Esophagus muscularis mucosa (tissue), 4 donors: ENCODE data around the gene CRTAP. TPM values are rescaled to one million over a fixed set of nuclear protein-coding genes. Genes with fewer than 3 reads are reported as not detected.
A peak's percentile ranks its signal among the peaks of the same experiment; 100 is the strongest.

Source experiments
- DNase-seq: peaks from one replicate; pipeline ENCODE4 v3.0.0-alpha.2; 2017; ENCODE audit errors: extremely low spot score
- H3K27ac ChIP-seq, 4 donors: fragments of 200-600 bp; sonication (generic); replicated peaks in 1 of 4; 1 replicate in 3 of 4; 2 replicates in 1 of 4; pipeline ENCODE4 v1.5.1; 2016 to 2019; ENCODE audit warnings: mild to moderate bottlenecking in 1 of 4
- H3K27me3 ChIP-seq, 4 donors: fragments of 200-600 bp; sonication (generic); one replicate each; pipeline versions ENCODE4 v1.5.1 to v1.6.0; 2016 to 2019
- H3K36me3 ChIP-seq, 4 donors: fragments of 200-600 bp; sonication (generic); one replicate each; pipeline ENCODE4 v1.5.1; 2016 to 2019
- H3K4me1 ChIP-seq, 4 donors: fragments of 200-600 bp; sonication (generic); one replicate each; pipeline ENCODE4 v1.5.1; 2016 to 2019
- H3K4me3 ChIP-seq, 4 donors: fragments of 200-600 bp; sonication (generic); 1 replicate in 2 of 4; 2 replicates in 2 of 4; pipeline ENCODE4 v1.5.1; 2016 to 2019; ENCODE audit warnings: mild to moderate bottlenecking in 4 of 4, moderate library complexity in 1 of 4
- H3K9me3 ChIP-seq, 4 donors: fragments of 200-600 bp; sonication (generic); 1 replicate in 3 of 4; 2 replicates in 1 of 4; pipeline ENCODE4 v1.5.1; 2016 to 2019
- EP300 ChIP-seq: sonication (generic); formaldehyde crosslinking; IDR thresholded peaks from one replicate; pipeline ENCODE4 v1.6.1; 2017; ENCODE audit warnings: antibody characterized with exemption
- POLR2A ChIP-seq: fragments of 450-650 bp; IDR thresholded peaks from one replicate; pipeline ENCODE4 v1.6.1; 2017; ENCODE audit warnings: antibody characterized with exemption, moderate library complexity, mild to moderate bottlenecking, low read depth
- POLR2AphosphoS5 ChIP-seq, 2 donors: sonication (generic); formaldehyde crosslinking; IDR thresholded peaks; one replicate each; pipeline ENCODE4 v1.6.1; 2017; ENCODE audit warnings: antibody characterized with exemption in 2 of 2
- WGBS: methylation state at CpG from one replicate; pipeline ENCODE4 v1.1.5; 2018; 5-methylcytosine and 5-hydroxymethylcytosine counted together
- intact Hi-C: fragments of 100-400 bp; cut with DNase I; formaldehyde crosslinking; loops from one replicate; pipeline ENCODE4 v1.15.1; 2023
- total RNA-seq, 4 donors: library from RNA; depleted of rRNA; stranded (reverse); fragments of >200 nt; gene quantifications; one replicate each; pipeline versions ENCODE4 v1.1.0 to v1.2.1, GENCODE V29; 2016
- TF ChIP-seq, protein P1 (sequence below), 3 experiments: fragments of 200-600 bp in 2 of 3; fragments of 450-650 bp in 1 of 3; sonication (generic) in 2 of 3; IDR thresholded peaks; one replicate each; pipeline ENCODE4 v1.5.1; 2017 to 2019; ENCODE audit warnings: antibody characterized with exemption in 3 of 3, mild to moderate bottlenecking in 2 of 3, moderate library complexity in 1 of 3

CRTAP gene
- total RNA-seq, 4 donors from 2014 or later: 187 to 282 (median 237) TPM

DNA sequence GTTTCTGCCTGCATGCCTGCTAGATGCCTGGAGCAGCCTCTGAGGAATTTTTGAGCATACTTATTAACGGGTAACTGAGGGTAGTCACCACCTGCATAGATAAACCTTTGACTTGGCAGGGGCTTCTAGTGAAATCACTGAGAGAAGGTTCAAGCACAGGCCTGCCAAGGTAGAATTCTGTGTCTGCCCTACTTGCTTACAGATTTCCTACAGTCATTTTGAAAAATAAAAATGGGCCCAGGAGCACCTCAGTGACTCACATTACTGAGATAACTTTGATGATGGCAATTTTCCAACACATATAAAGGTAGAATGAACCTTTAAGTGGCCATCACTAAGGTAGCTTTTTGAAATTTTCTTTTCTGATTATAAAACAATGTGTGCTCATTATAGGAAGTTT is 10.8 kb downstream of the CRTAP start:
- H3K27me3 ChIP-seq: no peaks in the 10 kb centered on the region
- no peaks in the 10 kb centered on the region for H3K9me3 ChIP-seq
- peaks cover 14 to 76% (median 70%) of the 10 kb centered on the region in 4 donors for H3K36me3 ChIP-seq
- H3K4me3 ChIP-seq: no peak overlapping the region
- WGBS: 76% methylated on average over 1 of the region's 1 CpG
- H3K4me1 ChIP-seq: peaks cover 0 to 4% (median 0%) of the 10 kb centered on the region in 4 donors
- intact Hi-C loops: no loop called here
- TF ChIP-seq, protein P1, sequence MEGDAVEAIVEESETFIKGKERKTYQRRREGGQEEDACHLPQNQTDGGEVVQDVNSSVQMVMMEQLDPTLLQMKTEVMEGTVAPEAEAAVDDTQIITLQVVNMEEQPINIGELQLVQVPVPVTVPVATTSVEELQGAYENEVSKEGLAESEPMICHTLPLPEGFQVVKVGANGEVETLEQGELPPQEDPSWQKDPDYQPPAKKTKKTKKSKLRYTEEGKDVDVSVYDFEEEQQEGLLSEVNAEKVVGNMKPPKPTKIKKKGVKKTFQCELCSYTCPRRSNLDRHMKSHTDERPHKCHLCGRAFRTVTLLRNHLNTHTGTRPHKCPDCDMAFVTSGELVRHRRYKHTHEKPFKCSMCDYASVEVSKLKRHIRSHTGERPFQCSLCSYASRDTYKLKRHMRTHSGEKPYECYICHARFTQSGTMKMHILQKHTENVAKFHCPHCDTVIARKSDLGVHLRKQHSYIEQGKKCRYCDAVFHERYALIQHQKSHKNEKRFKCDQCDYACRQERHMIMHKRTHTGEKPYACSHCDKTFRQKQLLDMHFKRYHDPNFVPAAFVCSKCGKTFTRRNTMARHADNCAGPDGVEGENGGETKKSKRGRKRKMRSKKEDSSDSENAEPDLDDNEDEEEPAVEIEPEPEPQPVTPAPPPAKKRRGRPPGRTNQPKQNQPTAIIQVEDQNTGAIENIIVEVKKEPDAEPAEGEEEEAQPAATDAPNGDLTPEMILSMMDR (IDR thresholded peaks at IDR 0.05): no peak
- TF ChIP-seq POLR2AphosphoS5 (IDR thresholded peaks at IDR 0.05): no peak
- TF ChIP-seq POLR2A: no peak
- TF ChIP-seq EP300: no peak
- no peak overlapping the region for H3K27ac ChIP-seq
- no peak for DNase-seq

DNA sequence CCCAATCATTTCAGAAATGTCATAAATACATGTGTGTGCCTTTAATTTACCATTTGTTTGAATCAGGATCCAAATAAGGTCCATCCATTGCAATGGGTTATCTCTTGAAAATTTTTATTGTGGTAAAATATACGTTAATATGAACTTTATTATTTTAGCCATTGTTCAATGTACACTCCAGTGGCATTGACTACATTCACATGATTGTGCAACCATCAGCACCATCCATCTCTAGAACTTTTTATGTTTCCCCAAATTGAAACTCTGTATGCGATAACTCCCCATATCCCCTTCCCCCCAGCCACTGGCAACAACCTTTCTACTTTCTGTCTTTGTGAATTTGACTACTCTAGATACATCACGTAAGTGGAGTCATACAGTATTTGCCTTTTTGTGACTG is 12.0 kb downstream of the CRTAP start:
- WGBS: 97% methylated on average over 3 of the region's 3 CpGs
- Histone ChIP-seq H3K36me3 (peaks cover 18 to 84% (median 73%) of the 10 kb centered on the region in 4 donors), H3K27me3 (no peaks in the 10 kb centered on the region), H3K27ac (no peak overlapping the region), H3K4me1 (no peaks in the 10 kb centered on the region), H3K4me3 (no peak overlapping the region), H3K9me3 (no peaks in the 10 kb centered on the region)
- DNase-seq: no peak
- intact Hi-C loops: no loop called here
- TF ChIP-seq POLR2AphosphoS5 (IDR thresholded peaks at IDR 0.05) (no peak), POLR2A (no peak), EP300 (no peak)
- TF ChIP-seq, protein P1 (IDR thresholded peaks at IDR 0.05): no peak

DNA sequence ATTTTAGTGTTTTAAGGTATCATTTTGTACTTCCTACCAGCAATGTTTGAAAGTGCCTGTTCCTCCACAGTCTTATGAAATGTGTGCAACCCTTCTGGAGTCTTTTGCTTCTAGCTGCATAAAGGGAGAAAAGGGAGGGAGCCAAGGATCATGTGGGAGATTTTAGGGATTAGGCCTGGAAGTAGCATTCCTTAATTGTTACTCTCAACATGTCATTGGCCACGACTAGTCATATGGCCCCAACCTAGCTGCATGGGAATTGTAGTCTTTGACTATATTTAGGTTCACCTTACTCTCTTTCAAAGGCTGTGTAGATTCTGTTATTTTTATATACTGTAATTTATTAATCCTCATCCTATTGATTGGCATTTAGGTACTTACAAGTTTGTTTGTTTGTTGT is 14.9 kb downstream of the CRTAP start:
- H3K27me3 ChIP-seq: no peaks in the 10 kb centered on the region
- WGBS: 53% methylated on average over 1 of the region's 1 CpG
- no peak for TF ChIP-seq POLR2A
- no peak for TF ChIP-seq EP300
- TF ChIP-seq, protein P1 (IDR thresholded peaks at IDR 0.05): no peak
- no peak for TF ChIP-seq POLR2AphosphoS5 (IDR thresholded peaks at IDR 0.05)
- H3K36me3 ChIP-seq: peaks cover 31 to 85% (median 78%) of the 10 kb centered on the region in 4 donors
- intact Hi-C loops: no loop called here
- no peak overlapping the region for H3K27ac ChIP-seq
- no peaks in the 10 kb centered on the region for H3K9me3 ChIP-seq
- no peak for DNase-seq
- H3K4me3 ChIP-seq: no peak overlapping the region
- peaks cover 0 to 5% (median 4%) of the 10 kb centered on the region in 4 donors for H3K4me1 ChIP-seq

DNA sequence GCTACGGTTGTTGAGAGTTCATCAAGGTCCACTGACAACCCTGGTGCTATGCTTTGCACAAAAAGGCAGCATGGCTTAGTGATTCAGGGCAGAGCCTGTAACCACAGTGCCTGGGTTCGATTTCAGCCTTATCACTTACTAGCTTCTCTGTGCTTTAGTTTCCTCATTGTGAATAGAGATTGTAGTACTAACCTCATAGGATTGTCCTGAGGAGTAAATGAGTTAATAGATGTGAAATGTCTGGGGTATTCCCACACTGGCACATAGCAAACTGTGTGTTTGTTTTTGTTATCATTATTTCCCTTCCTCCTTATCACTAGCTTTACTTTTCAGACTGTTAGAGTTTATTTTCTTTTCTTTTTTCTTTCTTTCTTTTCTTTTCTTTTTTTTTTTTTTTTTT is 16.3 kb downstream of the CRTAP start:
- DNase-seq: peak; percentile 34
- 96% methylated on average over 2 of the region's 2 CpGs for WGBS
- H3K9me3 ChIP-seq: no peaks in the 10 kb centered on the region
- TF ChIP-seq, protein P1 (IDR thresholded peaks at IDR 0.05): no peak
- TF ChIP-seq EP300 (no peak), POLR2A (no peak), POLR2AphosphoS5 (IDR thresholded peaks at IDR 0.05) (no peak)
- no peaks in the 10 kb centered on the region for H3K27me3 ChIP-seq
- peaks cover 41 to 85% (median 79%) of the 10 kb centered on the region in 4 donors for H3K36me3 ChIP-seq
- intact Hi-C loops: no loop called here
- H3K4me1 ChIP-seq: peaks cover 0 to 5% (median 4%) of the 10 kb centered on the region in 4 donors
- H3K4me3 ChIP-seq: no peak overlapping the region
- no peak overlapping the region for H3K27ac ChIP-seq
